Measurements from ENCODE around the gene IL1RL2.

DNA sequence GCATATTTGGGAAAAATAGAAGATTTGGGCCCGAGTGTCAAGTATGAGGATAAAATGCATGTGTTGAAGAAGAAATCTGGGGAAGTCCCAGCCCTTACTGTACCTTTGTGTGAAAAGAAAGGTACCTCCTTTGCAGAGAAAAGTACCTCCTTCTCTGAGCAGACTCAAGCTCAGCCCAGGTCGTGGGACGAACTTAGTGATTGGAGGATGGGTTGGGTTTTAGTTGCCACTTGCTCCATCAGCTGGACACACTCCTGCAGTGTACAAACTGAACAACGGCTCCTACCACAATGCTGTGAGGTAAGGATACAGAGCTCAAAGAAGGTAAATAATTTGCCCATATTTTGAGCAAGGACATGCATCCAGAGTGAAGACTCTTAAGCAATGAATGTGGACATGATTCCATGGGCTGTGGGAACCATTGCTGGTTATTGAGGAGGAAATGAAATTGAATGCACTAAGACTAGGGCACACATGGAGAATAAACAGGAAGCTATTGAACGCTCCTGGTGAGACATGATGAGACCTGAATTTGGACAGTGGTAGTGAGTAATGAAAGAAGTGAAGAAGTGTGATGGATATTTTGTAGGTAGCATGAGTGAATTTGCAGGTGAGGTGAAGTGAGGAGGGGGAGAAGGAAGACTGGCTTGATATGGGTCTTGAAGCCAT is 74.8 kb downstream of the IL1RL2 start:
- no peak for TF ChIP-seq EZH2 (IDR thresholded peaks at IDR 0.05)
- TF ChIP-seq POLR2AphosphoS5 (IDR thresholded peaks at IDR 0.05; ENCODE audit: borderline replicate concordance, low read depth, low read length) = no peak
- no peak for TF ChIP-seq FOXP2 (optimal IDR thresholded peaks at IDR 0.05; ENCODE audit: control extremely low read depth, extremely low read length, insufficient read depth)
